Sigmoid colon (tissue), 7 donors: ENCODE data around the gene MSX1. TPM values are rescaled to one million over a fixed set of nuclear protein-coding genes. Genes with fewer than 3 reads are reported as not detected.

ENCODE experiments used
- DNase-seq: peaks from one replicate; pipeline ENCODE4 v3.0.0-alpha.2; 2019
- H3K27ac ChIP-seq, 4 donors: fragments of 200-600 bp; sonication (generic); one replicate each; pipeline ENCODE4 v1.5.1; 2016 to 2019; ENCODE audit warnings: mild to moderate bottlenecking in 1 of 4
- H3K27me3 ChIP-seq, 3 donors: fragments of 200-600 bp; sonication (generic); one replicate each; pipeline ENCODE4 v1.5.1; 2019; ENCODE audit warnings: mild to moderate bottlenecking in 1 of 3
- H3K36me3 ChIP-seq, 4 donors: fragments of 200-600 bp; sonication (generic); one replicate each; pipeline ENCODE4 v1.5.1; 2016 to 2019
- H3K4me1 ChIP-seq, 4 donors: fragments of 200-600 bp; sonication (generic); one replicate each; pipeline ENCODE4 v1.5.1; 2017 to 2019
- H3K4me3 ChIP-seq, 4 donors: fragments of 200-600 bp; sonication (generic); one replicate each; pipeline ENCODE4 v1.5.1; 2017 to 2019; ENCODE audit warnings: mild to moderate bottlenecking in 2 of 4, moderate library complexity in 1 of 4
- H3K9me3 ChIP-seq, 4 donors: fragments of 200-600 bp in 3 of 4; sonication (generic) in 3 of 4; one replicate each; pipeline versions ENCODE4 v1.5.1 to v1.6.1; 2013 to 2019
- CTCF ChIP-seq, 4 experiments: fragments of 450-650 bp in 3 of 4; fragments of 200-600 bp in 1 of 4; IDR thresholded peaks; one replicate each; pipeline ENCODE4 v1.5.1; 2016 to 2019; ENCODE audit warnings: antibody characterized with exemption in 4 of 4, mild to moderate bottlenecking in 3 of 4, moderate library complexity in 2 of 4
- EP300 ChIP-seq, 4 donors: sonication (generic); formaldehyde crosslinking; IDR thresholded peaks; one replicate each; pipeline ENCODE4 v1.6.1; 2017; ENCODE audit warnings: antibody characterized with exemption in 4 of 4
- POLR2A ChIP-seq, 2 donors: fragments of 450-650 bp; IDR thresholded peaks; one replicate each; pipeline ENCODE4 v1.6.1; 2016; ENCODE audit warnings: antibody characterized with exemption in 2 of 2, mild to moderate bottlenecking in 2 of 2, moderate library complexity in 2 of 2
- POLR2AphosphoS5 ChIP-seq, 4 donors: sonication (generic); formaldehyde crosslinking; IDR thresholded peaks; one replicate each; pipeline ENCODE4 v1.6.1; 2017; ENCODE audit warnings: antibody characterized with exemption in 4 of 4
- WGBS, 2 donors: extraction: QIAGEN DNeasy Blood & Tissue Kit; methylation state at CpG; one replicate each; pipeline ENCODE4 v1.1.7; 2013; 5-methylcytosine and 5-hydroxymethylcytosine counted together
- intact Hi-C: fragments of 100-400 bp; cut with DNase I; formaldehyde crosslinking; loops from one replicate; pipeline ENCODE4 v1.15.1; 2023
- polyA plus RNA-seq, 3 donors: library from polyadenylated mRNA; stranded (reverse); fragments of 200-250 nt; gene quantifications; one replicate each; pipeline ENCODE4 v1.2.3, GENCODE V29; 2013
- total RNA-seq, 4 donors: library from RNA; depleted of rRNA; stranded (reverse); fragments of >200 nt; gene quantifications; one replicate each; pipeline ENCODE4 v1.1.0, GENCODE V29; 2016
- donor health status: healthy with polysubstance abuse.
- donor health status: Bipolar disorder and iron deficiency.
- donor health status: healthy.

MSX1 gene
- total and polyA plus RNA-seq, 7 donors, result 0.45 to 7.2 (median 0.99) TPM; not detected in 1

DNA sequence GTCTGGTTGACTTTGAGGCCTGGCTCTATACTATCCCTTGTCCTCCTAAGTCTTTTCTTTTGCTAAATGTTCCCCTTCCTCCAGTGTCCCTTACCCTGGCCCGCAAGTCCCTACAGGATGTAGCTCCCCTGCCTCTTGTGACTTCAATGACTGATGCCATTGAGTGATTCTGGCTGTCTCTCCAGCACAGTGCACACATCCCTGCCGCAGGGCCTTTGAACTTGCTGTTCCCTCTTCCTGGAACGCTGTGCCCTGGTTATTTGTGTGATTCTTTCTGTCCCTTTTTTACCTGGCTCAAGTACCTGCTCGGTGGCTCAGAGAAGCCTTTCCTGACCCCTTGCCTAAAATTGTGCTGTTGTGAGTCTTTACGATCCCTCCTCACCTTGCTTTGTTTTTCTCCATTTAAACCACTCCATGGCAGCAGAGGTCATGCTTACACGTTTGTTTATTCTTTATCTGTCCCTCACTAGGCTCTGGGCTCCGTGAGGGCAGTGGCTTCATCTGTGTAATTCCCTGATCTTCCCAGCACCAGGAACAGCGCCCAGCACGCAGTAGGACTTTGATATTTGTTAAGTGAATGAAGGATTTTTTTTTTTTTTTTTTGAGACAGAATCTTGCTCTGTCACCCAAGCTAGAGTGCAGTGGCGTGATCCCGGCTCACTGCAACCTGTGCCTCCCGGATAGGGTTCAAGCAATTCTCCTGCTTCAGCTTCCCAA, 17.6 kb downstream of the MSX1 start:
- Histone ChIP-seq H3K4me1 (peaks cover 0 to 7% (median under 1%) of the 10 kb centered on the region in 4 donors), H3K36me3 (no peaks in the 10 kb centered on the region), H3K4me3 (no peak overlapping the region), H3K27ac (no peak overlapping the region), H3K9me3 (no peaks in the 10 kb centered on the region), H3K27me3 (peaks cover 21 to 72% (median 51%) of the 10 kb centered on the region in 3 donors)
- intact Hi-C loops, result no loop called here
- no peak for DNase-seq
- TF ChIP-seq POLR2A (IDR thresholded peaks at IDR 0.05), result no peak
- WGBS, 2 donors, result 65 to 75% methylated on average over 12 of the region's 12 CpGs

- WGBS, 2 donors, result 68 to 78% methylated on average over 2 of the region's 2 CpGs
- H3K4me1 ChIP-seq, result no peaks in the 10 kb centered on the region
- no peaks in the 10 kb centered on the region for H3K9me3 ChIP-seq
- DNase-seq, result no peak
- no peaks in the 10 kb centered on the region for H3K36me3 ChIP-seq
- H3K4me3 ChIP-seq, result no peak overlapping the region
- H3K27me3 ChIP-seq, result peaks cover 4 to 50% (median 17%) of the 10 kb centered on the region in 3 donors
- intact Hi-C loops, result no loop called here
- no peak overlapping the region for H3K27ac ChIP-seq
- TF ChIP-seq POLR2A (IDR thresholded peaks at IDR 0.05), result no peak
- no peak for TF ChIP-seq CTCF (IDR thresholded peaks at IDR 0.05)
- no peak for TF ChIP-seq POLR2AphosphoS5 (IDR thresholded peaks at IDR 0.05)
- no peak for TF ChIP-seq EP300 (IDR thresholded peaks at IDR 0.05)
Observed at GRCh38 chr4:4880492-4880891, 21.0 kb downstream of the MSX1 start.

DNA sequence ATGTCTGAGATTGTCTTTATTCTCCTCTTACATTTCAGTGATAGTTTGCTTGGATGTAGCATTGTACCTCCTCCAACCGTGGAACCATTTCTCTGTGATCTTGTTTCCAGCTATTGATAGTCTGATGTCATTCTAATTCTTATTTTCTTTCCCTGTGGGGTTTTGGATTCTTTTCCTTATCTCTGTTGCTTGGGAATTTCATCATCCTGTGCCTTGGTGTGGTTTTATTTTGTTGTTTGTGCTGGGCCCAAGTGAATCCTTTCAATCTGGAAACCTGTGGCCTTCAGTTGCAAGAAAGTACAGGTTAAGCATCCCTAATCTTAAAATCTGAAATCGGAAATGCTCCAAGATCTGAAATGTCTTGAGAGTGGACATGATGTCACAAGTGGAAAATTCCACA, 22.0 kb downstream of the MSX1 start:
- Histone ChIP-seq H3K4me1 (no peaks in the 10 kb centered on the region), H3K27ac (no peak overlapping the region), H3K4me3 (no peak overlapping the region), H3K36me3 (no peaks in the 10 kb centered on the region), H3K9me3 (no peaks in the 10 kb centered on the region), H3K27me3 (peaks cover 0 to 41% (median 9%) of the 10 kb centered on the region in 3 donors)
- DNase-seq, result no peak
- WGBS, 2 donors, result 67 to 73% methylated on average over 2 of the region's 2 CpGs
- intact Hi-C loops, result no loop called here
- TF ChIP-seq POLR2AphosphoS5 (IDR thresholded peaks at IDR 0.05), result no peak
- no peak for TF ChIP-seq CTCF (IDR thresholded peaks at IDR 0.05)
- no peak for TF ChIP-seq EP300 (IDR thresholded peaks at IDR 0.05)
- TF ChIP-seq POLR2A (IDR thresholded peaks at IDR 0.05), result no peak

- no peaks in the 10 kb centered on the region for H3K9me3 ChIP-seq
- DNase-seq, result no peak
- no peak overlapping the region for H3K4me3 ChIP-seq
- intact Hi-C loops, result no loop called here
- H3K27ac ChIP-seq, result no peak overlapping the region
- 77 to 81% methylated on average over 4 of the region's 4 CpGs for WGBS, 2 donors
- no peaks in the 10 kb centered on the region for H3K4me1 ChIP-seq
- H3K27me3 ChIP-seq, result peaks cover 0 to 16% (median 0%) of the 10 kb centered on the region in 3 donors
- no peak for TF ChIP-seq POLR2AphosphoS5 (IDR thresholded peaks at IDR 0.05)
- no peak for TF ChIP-seq POLR2A (IDR thresholded peaks at IDR 0.05)
- TF ChIP-seq EP300 (IDR thresholded peaks at IDR 0.05), result no peak
- no peak for TF ChIP-seq CTCF (IDR thresholded peaks at IDR 0.05)
- no peaks in the 10 kb centered on the region for H3K36me3 ChIP-seq
Observed at GRCh38 chr4:4884611-4885010, 25.1 kb downstream of the MSX1 start.

DNA sequence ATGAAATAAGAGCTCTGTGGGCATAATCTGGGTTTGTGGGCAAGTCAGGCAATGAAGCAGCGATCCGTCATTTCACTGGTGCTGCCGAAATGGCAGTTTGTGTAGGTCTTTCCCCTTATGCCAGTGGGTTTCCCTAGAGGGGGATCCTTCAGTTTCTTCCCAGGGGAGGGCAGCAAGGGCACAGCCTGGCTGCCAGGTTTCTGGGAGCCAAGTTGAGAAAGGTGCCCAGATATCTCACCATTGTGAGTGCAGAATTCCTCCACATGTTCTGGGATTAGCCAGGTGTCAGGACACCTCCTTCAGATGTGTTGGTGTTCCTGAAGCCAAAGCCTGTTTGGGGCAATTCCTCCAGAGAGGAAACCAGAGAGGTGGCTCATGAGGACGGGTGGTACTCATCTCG, 28.0 kb downstream of the MSX1 start:
- WGBS, 2 donors, result 78 to 86% methylated on average over 5 of the region's 5 CpGs
- intact Hi-C loops, result no loop called here
- Histone ChIP-seq H3K9me3 (no peaks in the 10 kb centered on the region), H3K27me3 (peaks cover 0 to 12% (median 0%) of the 10 kb centered on the region in 3 donors), H3K4me3 (no peak overlapping the region), H3K4me1 (no peaks in the 10 kb centered on the region), H3K36me3 (no peaks in the 10 kb centered on the region), H3K27ac (no peak overlapping the region)
- no peak for DNase-seq
- TF ChIP-seq POLR2AphosphoS5 (IDR thresholded peaks at IDR 0.05) (no peak), CTCF (IDR thresholded peaks at IDR 0.05) (no peak), EP300 (IDR thresholded peaks at IDR 0.05) (no peak), POLR2A (IDR thresholded peaks at IDR 0.05) (no peak)
